Progenitor cell of endocrine pancreas (in vitro differentiated cells): ENCODE measurements around the gene MYOD1. TPM values are rescaled to one million over a fixed set of nuclear protein-coding genes. Genes with fewer than 3 reads are reported as not detected.

Source experiments
- DNase-seq: peaks from one replicate; pipeline ENCODE4 v3.0.0; 2021; ENCODE audit warnings: low spot score; ENCODE audit not compliant: unreplicated experiment
- H3K27ac Mint-ChIP-seq: 2 replicates; pipeline ENCODE4 v1.8.0; 2021; ENCODE audit warnings: mild to moderate bottlenecking, moderate library complexity, mixed read lengths
- H3K27me3 Mint-ChIP-seq: 2 replicates; pipeline ENCODE4 v1.8.0; 2021; ENCODE audit warnings: mixed read lengths
- H3K36me3 Mint-ChIP-seq: 2 replicates; pipeline ENCODE4 v1.8.0; 2022; ENCODE audit warnings: mixed read lengths; ENCODE audit not compliant: insufficient read depth
- H3K4me1 Mint-ChIP-seq: 2 replicates; pipeline ENCODE4 v1.8.0; 2021; ENCODE audit warnings: low read depth, mixed read lengths
- H3K4me3 Mint-ChIP-seq: 2 replicates; pipeline ENCODE4 v1.8.0; 2021; ENCODE audit warnings: low read depth, mild to moderate bottlenecking, moderate library complexity, mixed read lengths
- H3K9me3 Mint-ChIP-seq: 2 replicates; pipeline ENCODE4 v1.8.0; 2021; ENCODE audit warnings: low read depth, mixed read lengths
- CTCF ChIP-seq: fragments of 200-600 bp; sonication (generic); IDR thresholded peaks from one replicate; pipeline ENCODE4 v1.5.0; 2021; ENCODE audit warnings: antibody characterized with exemption, mild to moderate bottlenecking; ENCODE audit not compliant: unreplicated experiment
- total RNA-seq: library from RNA; stranded (reverse); gene quantifications from 2 replicates; pipeline ENCODE4 v1.2.1, GENCODE V29; 2021

The MYOD1 gene
- total RNA-seq, 1 donor from 2014 or later, result not detected

- peaks cover 51% of the 10 kb centered on the region for H3K27me3 Mint-ChIP-seq
These were observed 34.8 kb upstream of the MYOD1 start for GRCh38 chr11:17684550-17684949.

GRCh38 chr11:17686231-17686980 lies 33.0 kb upstream of the MYOD1 start:
- H3K4me3 Mint-ChIP-seq, result no peak overlapping the region

More at GRCh38 chr11:17684550-17684949, 34.8 kb upstream of the MYOD1 start:
- Mint-ChIP-seq H3K4me3 (no peak overlapping the region), H3K9me3 (no peaks in the 10 kb centered on the region), H3K27ac (no peak overlapping the region), H3K4me1 (no peaks in the 10 kb centered on the region), H3K36me3 (no peaks in the 10 kb centered on the region)
- TF ChIP-seq CTCF, result no peak
- no peak for DNase-seq

GRCh38 chr11:17687946-17688670 lies 31.3 kb upstream of the MYOD1 start:
- no peak overlapping the region for H3K4me3 Mint-ChIP-seq
- H3K4me1 Mint-ChIP-seq, result no peaks in the 10 kb centered on the region
- no peak for TF ChIP-seq CTCF
- H3K27ac Mint-ChIP-seq, result no peak overlapping the region
- H3K36me3 Mint-ChIP-seq, result no peaks in the 10 kb centered on the region
- H3K9me3 Mint-ChIP-seq, result no peaks in the 10 kb centered on the region
- peaks cover 29% of the 10 kb centered on the region for H3K27me3 Mint-ChIP-seq
- no peak for DNase-seq

More at GRCh38 chr11:17686231-17686980, 33.0 kb upstream of the MYOD1 start:
- no peak overlapping the region for H3K27ac Mint-ChIP-seq
- no peak for TF ChIP-seq CTCF
- H3K4me1 Mint-ChIP-seq, result no peaks in the 10 kb centered on the region
- H3K36me3 Mint-ChIP-seq, result no peaks in the 10 kb centered on the region
- H3K27me3 Mint-ChIP-seq, result peaks cover 35% of the 10 kb centered on the region
- no peak for DNase-seq
- H3K9me3 Mint-ChIP-seq, result no peaks in the 10 kb centered on the region

GRCh38 chr11:17691550-17691949 lies 27.8 kb upstream of the MYOD1 start:
- H3K4me3 Mint-ChIP-seq, result no peak overlapping the region
- H3K36me3 Mint-ChIP-seq, result no peaks in the 10 kb centered on the region
- no peak overlapping the region for H3K27ac Mint-ChIP-seq
- peaks cover 13% of the 10 kb centered on the region for H3K27me3 Mint-ChIP-seq
- no peak for TF ChIP-seq CTCF
- peaks cover 5% of the 10 kb centered on the region for H3K4me1 Mint-ChIP-seq
- DNase-seq, result no peak
- no peaks in the 10 kb centered on the region for H3K9me3 Mint-ChIP-seq

- no peak for DNase-seq
- no peak for TF ChIP-seq CTCF
- Mint-ChIP-seq H3K27ac (no peak overlapping the region), H3K4me3 (no peak overlapping the region), H3K27me3 (peaks cover 13% of the 10 kb centered on the region), H3K9me3 (no peaks in the 10 kb centered on the region), H3K4me1 (peaks cover 5% of the 10 kb centered on the region), H3K36me3 (no peaks in the 10 kb centered on the region)
These were observed 27.4 kb upstream of the MYOD1 start for GRCh38 chr11:17691976-17692375.
